ENCODE data around the gene HLA-DOB.
A peak's percentile ranks its signal among the peaks of the same experiment; 100 is the strongest.
"Not testable (repeated sequence)": the region's sequence is repeated elsewhere in the genome, so short reads cannot be mapped to it uniquely, and the experiment has no call there.

HLA-DOB gene

GRCh38 chr6:32803416-32803815 lies 13.4 kb downstream of the HLA-DOB start:
- Histone ChIP-seq H3K4me1 (ENCODE audit: insufficient read depth, low read length) (no peaks in the 10 kb centered on the region), H3K27ac (ENCODE audit: low read length) (no peak overlapping the region), H3K36me3 (ENCODE audit: insufficient read depth, low read depth, low read length) (no peaks in the 10 kb centered on the region), H3K9me3 (ENCODE audit: insufficient read depth, low read depth, low read length) (peaks cover 4% of the 10 kb centered on the region; the same call in 1 of the 2 replicates), H3K27me3 (ENCODE audit: insufficient read depth, low read length) (no peaks in the 10 kb centered on the region), H3K9ac (ENCODE audit: low read depth, low read length) (no peak overlapping the region), H3K4me3 (ENCODE audit: low read length) (no peak overlapping the region)

- Histone ChIP-seq H3K9me3 (ENCODE audit: insufficient read depth, low read depth, low read length) (peaks cover 4% of the 10 kb centered on the region; the same call in 1 of the 2 replicates), H3K4me3 (ENCODE audit: low read length) (no peak overlapping the region), H3K27ac (ENCODE audit: low read length) (no peak overlapping the region), H3K9ac (ENCODE audit: low read depth, low read length) (no peak overlapping the region), H3K4me1 (ENCODE audit: insufficient read depth, low read length) (no peaks in the 10 kb centered on the region), H3K36me3 (ENCODE audit: insufficient read depth, low read depth, low read length) (no peaks in the 10 kb centered on the region), H3K27me3 (ENCODE audit: insufficient read depth, low read length) (peaks cover 5% of the 10 kb centered on the region)
These were observed 17.1 kb downstream of the HLA-DOB start for GRCh38 chr6:32799740-32800139.

GRCh38 chr6:32799168-32799567 lies 17.6 kb downstream of the HLA-DOB start:
- H3K9me3 ChIP-seq (ENCODE audit: insufficient read depth, low read depth, low read length): peaks cover 4% of the 10 kb centered on the region; the same call in 1 of the 2 replicates
- no peak overlapping the region for H3K27ac ChIP-seq (ENCODE audit: low read length)
- H3K36me3 ChIP-seq (ENCODE audit: insufficient read depth, low read depth, low read length): no peaks in the 10 kb centered on the region
- no peaks in the 10 kb centered on the region for H3K4me1 ChIP-seq (ENCODE audit: insufficient read depth, low read length)
- H3K27me3 ChIP-seq (ENCODE audit: insufficient read depth, low read length): peaks cover 9% of the 10 kb centered on the region
- H3K9ac ChIP-seq (ENCODE audit: low read depth, low read length): no peak overlapping the region
- no peak overlapping the region for H3K4me3 ChIP-seq (ENCODE audit: low read length)

- peak overlapping the region; percentile 60 for H3K4me3 ChIP-seq (ENCODE audit: low read length)
- 0 out of 2 replicates have a peak overlapping the region, but pooled peaks have one; percentile 45 for H3K9ac ChIP-seq (ENCODE audit: low read depth, low read length)
- 0 out of 2 replicates have a peak, but pooled peaks cover 4% of the 10 kb centered on the region for H3K9me3 ChIP-seq (ENCODE audit: insufficient read depth, low read depth, low read length)
- H3K4me1 ChIP-seq (ENCODE audit: insufficient read depth, low read length): no peaks in the 10 kb centered on the region
- no peaks in the 10 kb centered on the region for H3K36me3 ChIP-seq (ENCODE audit: insufficient read depth, low read depth, low read length)
- H3K27ac ChIP-seq (ENCODE audit: low read length): no peak overlapping the region
- H3K27me3 ChIP-seq (ENCODE audit: insufficient read depth, low read length): peaks cover 9% of the 10 kb centered on the region
These were observed 19.7 kb downstream of the HLA-DOB start for GRCh38 chr6:32796848-32797776.

GRCh38 chr6:32794510-32794909 lies 22.3 kb downstream of the HLA-DOB start:
- Histone ChIP-seq H3K9me3 (ENCODE audit: insufficient read depth, low read depth, low read length) (0 out of 2 replicates have a peak, but pooled peaks cover 4% of the 10 kb centered on the region), H3K4me1 (ENCODE audit: insufficient read depth, low read length) (no peaks in the 10 kb centered on the region), H3K27me3 (ENCODE audit: insufficient read depth, low read length) (peaks cover 9% of the 10 kb centered on the region), H3K27ac (ENCODE audit: low read length) (no peak overlapping the region), H3K9ac (ENCODE audit: low read depth, low read length) (no peak overlapping the region), H3K4me3 (ENCODE audit: low read length) (no peak overlapping the region), H3K36me3 (ENCODE audit: insufficient read depth, low read depth, low read length) (no peaks in the 10 kb centered on the region)

DNA sequence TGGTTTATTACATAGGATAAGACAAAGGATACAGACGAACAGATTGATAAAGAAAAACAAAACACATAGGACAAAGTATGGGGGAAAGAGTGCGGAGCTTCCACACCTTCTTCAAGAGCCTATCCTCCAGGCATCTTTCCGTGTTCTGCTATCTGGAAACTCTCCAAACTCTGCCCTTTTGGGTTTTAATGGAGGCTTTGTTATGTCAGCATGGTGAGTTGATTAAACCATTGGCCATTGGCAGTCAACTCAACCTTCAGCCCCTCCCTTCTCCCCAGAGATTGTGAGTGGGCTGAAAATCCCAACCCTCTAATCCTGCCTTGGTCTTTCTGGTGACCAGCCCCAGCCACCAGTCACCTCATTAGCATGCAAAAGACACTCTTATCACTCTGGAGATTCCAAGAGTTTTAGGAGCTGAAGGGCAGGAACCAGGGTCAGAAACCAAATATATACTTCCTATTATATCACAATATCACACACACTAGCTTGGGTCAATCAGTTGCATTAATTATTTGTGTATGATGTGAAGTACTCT lies 23.8 kb downstream of the HLA-DOB start:
- Histone ChIP-seq H3K27me3 (ENCODE audit: insufficient read depth, low read length) (peaks cover 9% of the 10 kb centered on the region), H3K9ac (ENCODE audit: low read depth, low read length) (no peak overlapping the region), H3K4me3 (ENCODE audit: low read length) (no peak overlapping the region), H3K4me1 (ENCODE audit: insufficient read depth, low read length) (no peaks in the 10 kb centered on the region), H3K9me3 (ENCODE audit: insufficient read depth, low read depth, low read length) (no peaks in the 10 kb centered on the region), H3K27ac (ENCODE audit: low read length) (no peak overlapping the region), H3K36me3 (ENCODE audit: insufficient read depth, low read depth, low read length) (no peaks in the 10 kb centered on the region)

- H3K9me3 ChIP-seq (ENCODE audit: insufficient read depth, low read depth, low read length): no peaks in the 10 kb centered on the region
- H3K27ac ChIP-seq (ENCODE audit: low read length): no peak overlapping the region
- no peak overlapping the region for H3K4me3 ChIP-seq (ENCODE audit: low read length)
- no peak overlapping the region for H3K9ac ChIP-seq (ENCODE audit: low read depth, low read length)
- peaks cover 4% of the 10 kb centered on the region; the same call in 1 of the 2 replicates for H3K27me3 ChIP-seq (ENCODE audit: insufficient read depth, low read length)
- no peaks in the 10 kb centered on the region for H3K4me1 ChIP-seq (ENCODE audit: insufficient read depth, low read length)
- H3K36me3 ChIP-seq (ENCODE audit: insufficient read depth, low read depth, low read length): no peaks in the 10 kb centered on the region
These were observed 26.5 kb downstream of the HLA-DOB start for GRCh38 chr6:32790306-32790705.

DNA sequence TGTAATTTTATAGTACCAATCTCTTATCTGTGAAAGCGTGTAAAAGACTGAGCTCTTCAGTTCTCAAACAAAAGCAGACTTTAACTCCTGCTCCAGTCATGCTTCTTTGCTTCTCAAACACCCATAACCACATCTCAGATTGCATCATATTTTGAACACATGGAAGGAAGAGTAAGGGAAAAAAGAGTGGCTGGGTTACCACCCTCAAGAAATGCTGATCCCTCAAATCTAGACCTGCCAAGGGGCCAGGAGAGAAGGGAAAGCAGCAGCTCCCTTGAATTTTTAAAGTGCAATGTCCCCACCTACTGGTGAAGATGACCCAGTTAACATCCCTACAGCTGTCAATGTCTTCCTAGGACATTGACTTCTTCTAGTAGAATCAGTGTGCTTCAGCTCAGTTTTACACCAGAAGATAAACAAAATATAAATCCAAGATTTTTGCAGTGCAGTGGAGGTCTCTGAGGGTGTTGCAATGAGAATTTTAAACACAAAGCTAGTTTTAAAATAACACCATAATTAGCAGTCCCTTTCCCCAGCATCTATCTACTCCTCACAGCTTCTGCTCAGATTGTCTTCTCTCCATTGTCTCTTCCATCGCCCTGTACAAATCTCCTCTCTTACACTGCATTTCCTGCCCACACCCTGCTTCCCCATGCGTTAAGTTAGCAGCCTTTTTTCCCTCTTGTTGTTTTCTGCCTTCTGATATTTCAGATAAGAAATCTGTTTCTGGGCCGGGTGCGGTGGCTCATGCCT lies 30.8 kb downstream of the HLA-DOB start:
- no peaks in the 10 kb centered on the region for H3K36me3 ChIP-seq (ENCODE audit: insufficient read depth, low read depth, low read length)
- H3K9me3 ChIP-seq (ENCODE audit: insufficient read depth, low read depth, low read length): no peaks in the 10 kb centered on the region
- H3K27ac ChIP-seq (ENCODE audit: low read length): no peak overlapping the region
- no peaks in the 10 kb centered on the region for H3K4me1 ChIP-seq (ENCODE audit: insufficient read depth, low read length)
- no peak overlapping the region for H3K4me3 ChIP-seq (ENCODE audit: low read length)
- H3K27me3 ChIP-seq (ENCODE audit: insufficient read depth, low read length): no peaks in the 10 kb centered on the region
- H3K9ac ChIP-seq (ENCODE audit: low read depth, low read length): no peak overlapping the region

DNA sequence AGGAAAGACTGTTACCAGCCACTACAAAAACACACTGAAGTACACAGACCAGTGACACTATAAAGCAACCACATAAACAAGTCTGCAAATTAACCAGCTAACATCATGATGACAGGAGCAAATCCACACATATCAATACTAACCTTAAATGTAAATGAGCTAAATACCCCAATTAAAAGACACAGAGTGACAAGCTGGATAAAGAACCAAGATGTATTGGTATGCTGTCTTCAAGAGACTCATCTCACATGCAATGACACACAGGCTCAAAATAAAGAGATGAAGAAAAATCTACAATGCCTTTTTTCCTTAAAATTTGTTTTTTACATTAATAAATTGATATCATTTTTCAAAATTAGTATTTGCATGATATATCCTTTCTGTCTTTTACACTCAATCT lies 33.9 kb downstream of the HLA-DOB start:
- not testable (repeated sequence) for H3K36me3 ChIP-seq (ENCODE audit: insufficient read depth, low read depth, low read length); H3K4me3 ChIP-seq (ENCODE audit: low read length); H3K27me3 ChIP-seq (ENCODE audit: insufficient read depth, low read length); H3K9me3 ChIP-seq (ENCODE audit: insufficient read depth, low read depth, low read length); H3K27ac ChIP-seq (ENCODE audit: low read length); H3K4me1 ChIP-seq (ENCODE audit: insufficient read depth, low read length); H3K9ac ChIP-seq (ENCODE audit: low read depth, low read length)

GRCh38 chr6:32779036-32779435 lies 37.8 kb downstream of the HLA-DOB start:
- Histone ChIP-seq H3K9me3 (ENCODE audit: insufficient read depth, low read depth, low read length) (no peaks in the 10 kb centered on the region), H3K27me3 (ENCODE audit: insufficient read depth, low read length) (no peaks in the 10 kb centered on the region), H3K36me3 (ENCODE audit: insufficient read depth, low read depth, low read length) (no peaks in the 10 kb centered on the region), H3K27ac (ENCODE audit: low read length) (no peak overlapping the region), H3K4me3 (ENCODE audit: low read length) (no peak overlapping the region), H3K9ac (ENCODE audit: low read depth, low read length) (no peak overlapping the region), H3K4me1 (ENCODE audit: insufficient read depth, low read length) (no peaks in the 10 kb centered on the region)

- no peak overlapping the region for H3K9ac ChIP-seq (ENCODE audit: low read depth, low read length)
- H3K36me3 ChIP-seq (ENCODE audit: insufficient read depth, low read depth, low read length): no peaks in the 10 kb centered on the region
- H3K27ac ChIP-seq (ENCODE audit: low read length): no peak overlapping the region
- H3K4me1 ChIP-seq (ENCODE audit: insufficient read depth, low read length): no peaks in the 10 kb centered on the region
- H3K4me3 ChIP-seq (ENCODE audit: low read length): no peak overlapping the region
- H3K9me3 ChIP-seq (ENCODE audit: insufficient read depth, low read depth, low read length): no peaks in the 10 kb centered on the region
- H3K27me3 ChIP-seq (ENCODE audit: insufficient read depth, low read length): no peaks in the 10 kb centered on the region
These were observed 41.7 kb downstream of the HLA-DOB start for GRCh38 chr6:32775071-32775470.
